Measurements from ENCODE around the gene IER3. TPM values are rescaled to one million over a fixed set of nuclear protein-coding genes. Genes with fewer than 3 reads are reported as not detected.
A peak's percentile ranks its signal among the peaks of the same experiment; 100 is the strongest.

The IER3 gene
- total RNA-seq, 1 donor from 2014 or later = 4.8 TPM

DNA sequence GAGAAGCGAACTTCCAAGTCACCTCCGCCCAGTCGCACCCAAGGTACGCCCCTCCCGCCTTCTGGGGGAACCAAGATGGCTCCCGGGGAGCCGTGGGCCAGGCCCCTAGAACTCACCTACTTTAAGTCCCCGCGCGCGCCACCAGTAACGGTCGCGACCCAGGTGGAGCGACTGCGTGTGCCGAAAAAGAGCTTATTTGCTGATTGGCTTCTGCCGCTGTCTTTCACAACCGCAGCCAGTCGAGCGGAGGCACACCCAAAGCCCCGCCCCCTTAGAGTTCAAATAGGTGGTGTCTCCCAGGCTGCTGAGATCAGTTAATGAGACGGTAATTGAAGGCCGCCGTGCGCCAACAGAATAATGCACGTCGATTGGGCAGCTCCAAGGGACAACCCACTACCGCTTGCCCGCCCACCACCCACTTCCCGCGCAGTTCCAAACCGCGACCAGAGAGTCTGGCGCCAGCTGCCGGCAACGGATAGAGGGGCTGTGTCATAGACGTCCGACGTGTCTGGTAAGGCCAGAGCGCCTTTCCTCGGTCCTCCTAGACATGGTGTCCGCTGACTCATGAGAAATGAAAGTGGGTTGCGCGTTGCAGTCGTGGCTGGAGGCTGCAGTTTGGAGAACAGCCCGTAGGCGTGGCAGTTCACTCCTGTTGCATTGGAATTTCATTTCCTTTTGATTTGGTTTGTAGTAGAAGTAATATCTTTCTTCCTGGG lies 27.1 kb downstream of the IER3 start, which contains the start of gene MDC1:
MDC1 (minus strand) TSS at position 153 of the 716 bp plus-strand sequence. CDS start 2,106 bp downstream, outside the sequence.
- peaks cover 5% of the 10 kb centered on the region for H3K27me3 Mint-ChIP-seq (ENCODE audit: unreplicated experiment)
- H3K36me3 Mint-ChIP-seq (ENCODE audit: low read depth, unreplicated experiment) = peaks cover 44% of the 10 kb centered on the region
- peak; percentile 11 for TF ChIP-seq CTCF (IDR thresholded peaks at IDR 0.05; ENCODE audit: unreplicated experiment)
- H3K4me3 Mint-ChIP-seq (ENCODE audit: unreplicated experiment) = peak within 1 kb of the TSS; percentile 98
- peaks cover 30% of the 10 kb centered on the region for H3K4me1 Mint-ChIP-seq (ENCODE audit: unreplicated experiment)
- H3K27ac Mint-ChIP-seq (ENCODE audit: unreplicated experiment) = peak within 1 kb of the TSS; percentile 99
- no peaks in the 10 kb centered on the region for H3K9me3 Mint-ChIP-seq (ENCODE audit: unreplicated experiment)
- peak; percentile 96 for DNase-seq (ENCODE audit: low spot score)

- peaks cover 5% of the 10 kb centered on the region for H3K27me3 Mint-ChIP-seq (ENCODE audit: unreplicated experiment)
- peaks cover 30% of the 10 kb centered on the region for H3K4me1 Mint-ChIP-seq (ENCODE audit: unreplicated experiment)
- peak overlapping the region; percentile 98 for H3K4me3 Mint-ChIP-seq (ENCODE audit: unreplicated experiment)
- H3K27ac Mint-ChIP-seq (ENCODE audit: unreplicated experiment) = peak overlapping the region; percentile 99
- TF ChIP-seq CTCF (IDR thresholded peaks at IDR 0.05; ENCODE audit: unreplicated experiment) = no peak
- H3K9me3 Mint-ChIP-seq (ENCODE audit: unreplicated experiment) = no peaks in the 10 kb centered on the region
- peaks cover 44% of the 10 kb centered on the region for H3K36me3 Mint-ChIP-seq (ENCODE audit: low read depth, unreplicated experiment)
- no peak for DNase-seq (ENCODE audit: low spot score)
Measured at GRCh38 chr6:30716879-30717128, 27.5 kb downstream of the IER3 start.

GRCh38 chr6:30714263-30714662 lies 30.1 kb downstream of the IER3 start:
- no peak overlapping the region for H3K4me3 Mint-ChIP-seq (ENCODE audit: unreplicated experiment)
- H3K4me1 Mint-ChIP-seq (ENCODE audit: unreplicated experiment) = peaks cover 18% of the 10 kb centered on the region
- peaks cover 36% of the 10 kb centered on the region for H3K36me3 Mint-ChIP-seq (ENCODE audit: low read depth, unreplicated experiment)
- no peak for TF ChIP-seq CTCF (IDR thresholded peaks at IDR 0.05; ENCODE audit: unreplicated experiment)
- no peaks in the 10 kb centered on the region for H3K27me3 Mint-ChIP-seq (ENCODE audit: unreplicated experiment)
- H3K9me3 Mint-ChIP-seq (ENCODE audit: unreplicated experiment) = no peaks in the 10 kb centered on the region
- no peak for DNase-seq (ENCODE audit: low spot score)
- H3K27ac Mint-ChIP-seq (ENCODE audit: unreplicated experiment) = no peak overlapping the region

DNA sequence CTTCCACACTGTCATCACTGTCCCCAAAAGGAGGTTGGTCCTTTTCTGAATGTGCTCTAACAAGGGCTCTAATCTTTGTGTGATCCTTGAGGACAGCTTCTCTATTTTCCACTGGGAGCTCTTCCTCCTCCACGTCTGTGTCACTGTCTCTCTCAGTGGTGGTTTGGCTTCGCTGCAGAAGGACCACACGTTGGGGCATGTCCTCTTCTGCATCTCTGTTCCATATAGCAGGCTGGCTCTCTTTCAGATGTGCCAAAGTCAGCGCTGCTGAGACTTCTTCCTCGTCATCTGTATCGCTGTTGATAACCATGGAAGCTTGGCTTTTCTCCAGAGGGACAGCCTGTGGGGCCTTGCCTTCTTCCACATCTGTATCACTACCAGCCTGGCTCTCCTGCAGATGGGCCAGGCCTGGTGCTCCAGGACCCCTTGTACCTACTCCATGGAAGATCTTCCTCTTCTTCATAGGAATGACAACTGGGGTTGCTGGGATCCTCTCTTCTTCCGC lies 31.9 kb downstream of the IER3 start:
- no peak for TF ChIP-seq CTCF (IDR thresholded peaks at IDR 0.05; ENCODE audit: unreplicated experiment)
- no peak for DNase-seq (ENCODE audit: low spot score)
- no peaks in the 10 kb centered on the region for H3K27me3 Mint-ChIP-seq (ENCODE audit: unreplicated experiment)
- no peak overlapping the region for H3K27ac Mint-ChIP-seq (ENCODE audit: unreplicated experiment)
- peaks cover 45% of the 10 kb centered on the region for H3K36me3 Mint-ChIP-seq (ENCODE audit: low read depth, unreplicated experiment)
- H3K4me1 Mint-ChIP-seq (ENCODE audit: unreplicated experiment) = peaks cover 12% of the 10 kb centered on the region
- no peaks in the 10 kb centered on the region for H3K9me3 Mint-ChIP-seq (ENCODE audit: unreplicated experiment)
- peak overlapping the region; percentile 21 for H3K4me3 Mint-ChIP-seq (ENCODE audit: unreplicated experiment)

GRCh38 chr6:30711758-30712380 lies 32.5 kb downstream of the IER3 start:
- H3K36me3 Mint-ChIP-seq (ENCODE audit: low read depth, unreplicated experiment) = peaks cover 49% of the 10 kb centered on the region
- H3K4me3 Mint-ChIP-seq (ENCODE audit: unreplicated experiment) = peak overlapping the region; percentile 23
- peaks cover 10% of the 10 kb centered on the region for H3K4me1 Mint-ChIP-seq (ENCODE audit: unreplicated experiment)
- no peaks in the 10 kb centered on the region for H3K27me3 Mint-ChIP-seq (ENCODE audit: unreplicated experiment)
- no peak for TF ChIP-seq CTCF (IDR thresholded peaks at IDR 0.05; ENCODE audit: unreplicated experiment)
- H3K9me3 Mint-ChIP-seq (ENCODE audit: unreplicated experiment) = no peaks in the 10 kb centered on the region
- no peak overlapping the region for H3K27ac Mint-ChIP-seq (ENCODE audit: unreplicated experiment)
- no peak for DNase-seq (ENCODE audit: low spot score)
